Measurements from ENCODE around the gene TGFBR3. TPM values are rescaled to one million over a fixed set of nuclear protein-coding genes. Genes with fewer than 3 reads are reported as not detected.

The TGFBR3 gene
- total RNA-seq, 1 donor from 2014 or later: 51.7 TPM

GRCh38 chr1:91753878-91754277 is 132.1 kb downstream of the TGFBR3 start:
- H3K27ac ChIP-seq: no peak overlapping the region
- no peak for DNase-seq
- intact Hi-C loops (cut with DNase I): no loop called here
- no peak for ATAC-seq
- no peaks in the 10 kb centered on the region for H3K9me3 ChIP-seq
- no peak for TF ChIP-seq CTCF (IDR thresholded peaks at IDR 0.05)
- no peak overlapping the region for H3K4me3 ChIP-seq
- H3K27me3 ChIP-seq (ENCODE audit: low read depth): no peaks in the 10 kb centered on the region
- H3K4me1 ChIP-seq: peaks cover 42% of the 10 kb centered on the region
- H3K36me3 ChIP-seq: peaks cover 8% of the 10 kb centered on the region

DNA sequence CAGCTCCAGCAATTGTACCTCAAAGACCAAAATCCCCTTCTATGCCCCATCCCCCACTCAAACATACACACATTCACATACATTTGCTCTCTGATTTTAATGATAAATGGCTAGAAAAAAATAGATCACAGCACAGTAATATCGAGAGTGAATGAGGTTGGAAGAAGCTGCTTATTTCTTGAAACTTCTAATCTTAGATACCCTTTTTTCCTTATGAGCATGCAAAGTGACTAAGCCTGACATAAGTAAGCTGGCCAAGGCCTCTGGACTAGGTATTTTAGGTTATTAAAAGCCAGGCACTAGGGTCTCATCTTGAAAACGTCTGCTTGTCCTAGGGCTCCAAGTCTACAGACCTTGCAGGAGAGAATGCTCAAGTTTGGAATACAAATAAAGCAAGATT is 133.6 kb downstream of the TGFBR3 start:
- ATAC-seq: no peak
- H3K9me3 ChIP-seq: no peaks in the 10 kb centered on the region
- peaks cover 42% of the 10 kb centered on the region for H3K4me1 ChIP-seq
- no peak for DNase-seq
- H3K4me3 ChIP-seq: no peak overlapping the region
- no peaks in the 10 kb centered on the region for H3K27me3 ChIP-seq (ENCODE audit: low read depth)
- TF ChIP-seq CTCF (IDR thresholded peaks at IDR 0.05): no peak
- H3K36me3 ChIP-seq: no peaks in the 10 kb centered on the region
- intact Hi-C loops (cut with DNase I): no loop called here
- H3K27ac ChIP-seq: no peak overlapping the region

DNA sequence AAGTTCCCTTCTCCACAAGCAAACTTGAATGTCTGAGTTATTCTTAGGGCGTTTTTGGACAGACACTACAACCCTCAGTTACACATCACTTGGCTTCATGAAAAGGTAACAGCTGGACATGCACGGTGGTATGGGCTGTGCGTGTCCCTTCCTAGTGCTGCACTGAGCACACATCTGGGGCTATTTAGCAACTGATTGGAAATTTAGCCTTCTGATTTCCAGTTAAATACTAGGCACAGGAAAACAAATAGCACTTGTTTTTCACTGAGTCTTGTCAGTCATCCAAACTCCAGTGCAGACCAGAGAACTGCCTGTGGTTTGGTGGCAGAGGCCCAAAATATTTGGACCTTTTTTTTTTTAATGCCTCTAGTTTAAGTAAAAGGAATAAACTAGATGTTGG is 134.7 kb downstream of the TGFBR3 start:
- intact Hi-C loops (cut with DNase I): no loop called here
- no peak overlapping the region for H3K4me3 ChIP-seq
- DNase-seq (no peak), ATAC-seq (peak; percentile 74 to 75)
- peaks cover 49% of the 10 kb centered on the region for H3K4me1 ChIP-seq
- no peaks in the 10 kb centered on the region for H3K9me3 ChIP-seq
- H3K36me3 ChIP-seq: no peaks in the 10 kb centered on the region
- no peak for TF ChIP-seq CTCF (IDR thresholded peaks at IDR 0.05)
- no peak overlapping the region for H3K27ac ChIP-seq
- H3K27me3 ChIP-seq (ENCODE audit: low read depth): no peaks in the 10 kb centered on the region

- Histone ChIP-seq H3K27ac (no peak overlapping the region), H3K4me3 (no peak overlapping the region), H3K36me3 (no peaks in the 10 kb centered on the region), H3K9me3 (no peaks in the 10 kb centered on the region), H3K27me3 (ENCODE audit: low read depth) (no peaks in the 10 kb centered on the region), H3K4me1 (peaks cover 55% of the 10 kb centered on the region)
- intact Hi-C loops (cut with DNase I): no loop called here
- no peak for ATAC-seq
- no peak for DNase-seq
- no peak for TF ChIP-seq CTCF (IDR thresholded peaks at IDR 0.05)
These were observed 135.5 kb downstream of the TGFBR3 start for GRCh38 chr1:91750398-91750996.

- intact Hi-C loops (cut with DNase I): no loop called here
- Histone ChIP-seq H3K36me3 (no peaks in the 10 kb centered on the region), H3K4me1 (peaks cover 55% of the 10 kb centered on the region), H3K9me3 (no peaks in the 10 kb centered on the region), H3K4me3 (no peak overlapping the region), H3K27ac (no peak overlapping the region), H3K27me3 (ENCODE audit: low read depth) (no peaks in the 10 kb centered on the region)
- DNase-seq (no peak), ATAC-seq (no peak)
- TF ChIP-seq CTCF (IDR thresholded peaks at IDR 0.05): no peak
These were observed 136.1 kb downstream of the TGFBR3 start for GRCh38 chr1:91749788-91750231.
